Measurements from ENCODE around the gene DEFB124. TPM values are rescaled to one million over a fixed set of nuclear protein-coding genes. Genes with fewer than 3 reads are reported as not detected.

The DEFB124 gene
- total RNA-seq, 4 donors from 2014 or later = not detected

GRCh38 chr20:31515072-31515774 is 40.3 kb upstream of the DEFB124 start:
- peak overlapping the region; percentile 61 to 88 (median 80) for H3K4me3 ChIP-seq
- DNase-seq = no peak
- peaks cover 17 to 33% (median 32%) of the 10 kb centered on the region in 4 donors for H3K4me1 ChIP-seq
- peak overlapping the region; percentile 80 to 93 (median 84) for H3K27ac ChIP-seq
- TF ChIP-seq POLR2A (IDR thresholded peaks at IDR 0.05) = no peak
- no peak for TF ChIP-seq CTCF (IDR thresholded peaks at IDR 0.05)
- no peak for TF ChIP-seq EP300 (IDR thresholded peaks at IDR 0.05; ENCODE audit: low read depth)
- TF ChIP-seq POLR2AphosphoS5 (IDR thresholded peaks at IDR 0.05) = no peak
- in situ Hi-C loops (cut with MboI; ENCODE audit: low pct_ligation_motif_present in 1 of 4, low pct_unique_long_range_greater_than_20kb in 1 of 4, low sequenced_read_pairs in 3 of 4) (no loop called here), intact Hi-C loops (cut with DNase I; ENCODE audit: low total_unique reads) (no loop called here)
- no peaks in the 10 kb centered on the region for H3K36me3 ChIP-seq
- H3K9me3 ChIP-seq = no peaks in the 10 kb centered on the region
- H3K27me3 ChIP-seq = no peaks in the 10 kb centered on the region
- 10 to 16% methylated on average over 4 of the region's 4 CpGs for WGBS, 2 donors (ENCODE audit: low coverage in 1 of 2)

DNA sequence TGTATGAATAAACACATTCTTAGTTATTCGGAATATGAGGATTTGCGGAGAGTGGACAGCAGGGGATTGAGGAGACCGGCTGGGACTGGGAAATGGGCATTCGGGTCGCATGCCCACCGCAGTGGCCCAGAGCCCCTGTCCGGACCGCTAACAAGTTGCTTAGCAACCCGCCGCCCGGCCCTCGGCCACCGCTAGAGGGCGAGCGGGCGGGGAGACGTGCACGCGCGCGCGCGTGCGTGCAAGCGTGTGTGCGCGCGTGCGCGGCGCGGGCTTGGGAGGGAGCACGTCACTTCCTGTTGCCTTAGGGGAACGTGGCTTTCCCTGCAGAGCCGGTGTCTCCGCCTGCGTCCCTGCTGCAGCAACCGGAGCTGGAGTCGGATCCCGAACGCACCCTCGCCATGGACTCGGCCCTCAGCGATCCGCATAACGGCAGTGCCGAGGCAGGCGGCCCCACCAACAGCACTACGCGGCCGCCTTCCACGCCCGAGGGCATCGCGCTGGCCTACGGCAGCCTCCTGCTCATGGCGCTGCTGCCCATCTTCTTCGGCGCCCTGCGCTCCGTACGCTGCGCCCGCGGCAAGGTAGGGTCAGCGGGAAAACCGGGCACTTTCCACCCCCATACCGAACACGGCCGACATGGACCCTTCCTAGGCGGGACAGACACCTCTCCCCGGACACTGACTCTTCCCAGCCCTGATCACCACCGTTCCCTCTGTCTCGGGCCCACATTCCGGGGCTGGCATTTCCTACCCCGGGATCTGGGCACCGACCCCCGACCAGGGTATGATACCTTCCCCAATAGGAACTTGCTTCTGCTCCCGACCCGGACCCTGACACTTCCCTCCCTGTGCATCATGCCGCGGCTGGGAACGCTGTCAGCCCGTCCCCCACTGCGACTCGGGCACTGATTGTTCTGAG is 39.5 kb upstream of the DEFB124 start, which contains the start of gene HM13:
Gene HM13, plus strand, starts transcription at position 289 of the 918 bp plus-strand sequence. Its CDS starts 110 bp downstream, at position 399.
- peak; percentile 95 for DNase-seq
- Histone ChIP-seq H3K36me3 (no peaks in the 10 kb centered on the region), H3K4me1 (peaks cover 17 to 33% (median 32%) of the 10 kb centered on the region in 4 donors), H3K4me3 (peak within 1 kb of the TSS; percentile 61 to 88 (median 80)), H3K27me3 (no peaks in the 10 kb centered on the region), H3K9me3 (no peaks in the 10 kb centered on the region), H3K27ac (peak within 1 kb of the TSS; percentile 80 to 93 (median 84))
- in situ Hi-C loops (cut with MboI; ENCODE audit: low pct_ligation_motif_present in 1 of 4, low pct_unique_long_range_greater_than_20kb in 1 of 4, low sequenced_read_pairs in 3 of 4) = no loop called here
- TF ChIP-seq EP300 (IDR thresholded peaks at IDR 0.05; ENCODE audit: low read depth) (no peak), CTCF (IDR thresholded peaks at IDR 0.05) (peak; percentile 93 to 98 (median 97)), POLR2A (IDR thresholded peaks at IDR 0.05) (peak; percentile 68), POLR2AphosphoS5 (IDR thresholded peaks at IDR 0.05) (peak; percentile 87 to 94 (median 91))
- WGBS, 2 donors (ENCODE audit: low coverage in 1 of 2) = 0 to 3% methylated on average over 6 to 82 of the region's 86 CpGs
- intact Hi-C loops (cut with DNase I; ENCODE audit: low total_unique reads) = no loop called here

DNA sequence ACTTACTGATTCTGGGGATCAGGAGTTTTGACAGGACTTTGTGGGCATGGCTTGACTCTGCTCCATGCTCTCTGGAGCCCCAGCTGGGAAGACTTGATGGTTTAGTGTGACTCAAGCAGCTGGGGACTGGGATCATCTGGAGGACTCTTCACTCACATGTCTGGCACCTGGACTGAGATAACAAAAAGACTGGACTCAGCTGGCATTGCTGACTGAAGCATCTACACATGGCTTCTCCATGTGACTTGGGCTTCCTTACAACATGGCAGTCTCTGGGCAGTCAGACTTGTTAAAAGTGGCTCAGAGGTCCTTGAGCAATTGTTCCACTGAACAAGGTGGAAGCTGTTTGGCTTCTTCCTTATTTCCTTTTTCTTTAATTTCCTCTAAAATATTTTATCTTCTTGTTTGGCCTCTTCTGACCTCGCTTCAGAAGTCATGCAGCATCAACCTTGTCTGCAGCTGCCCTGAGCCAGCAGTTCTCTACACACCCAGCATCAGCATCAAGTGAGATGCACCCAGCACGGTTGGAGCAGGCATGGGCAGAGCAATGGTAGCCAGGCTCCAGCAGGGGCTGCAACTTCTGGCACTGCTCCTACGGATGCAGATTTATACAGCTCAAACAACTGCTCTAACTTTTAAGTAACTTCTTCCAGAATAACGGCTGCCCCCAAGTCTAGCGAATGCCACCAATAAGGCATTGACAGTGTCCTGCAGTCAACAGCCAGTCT is 33.8 kb upstream of the DEFB124 start:
- intact Hi-C loops (cut with DNase I; ENCODE audit: low total_unique reads) (no loop called here), in situ Hi-C loops (cut with MboI; ENCODE audit: low pct_ligation_motif_present in 1 of 4, low pct_unique_long_range_greater_than_20kb in 1 of 4, low sequenced_read_pairs in 3 of 4) (no loop called here)
- Histone ChIP-seq H3K9me3 (no peaks in the 10 kb centered on the region), H3K27me3 (no peaks in the 10 kb centered on the region), H3K4me3 (no peak overlapping the region), H3K27ac (no peak overlapping the region), H3K4me1 (peaks cover 0 to under 1% (median 0%) of the 10 kb centered on the region in 4 donors), H3K36me3 (no peaks in the 10 kb centered on the region)
- WGBS, 2 donors (ENCODE audit: low coverage in 1 of 2) = 84 to 100% methylated on average over 1 to 5 of the region's 5 CpGs
- no peak for DNase-seq
- TF ChIP-seq EP300 (IDR thresholded peaks at IDR 0.05; ENCODE audit: low read depth) (no peak), POLR2AphosphoS5 (IDR thresholded peaks at IDR 0.05) (no peak), CTCF (IDR thresholded peaks at IDR 0.05) (no peak), POLR2A (IDR thresholded peaks at IDR 0.05) (no peak)

Data from transverse colon (tissue), 4 donors.